Loucy (cell line): ENCODE results near the gene CNFN.

Experiments used
- H2AFZ ChIP-seq: fragments of 200-600 bp; sonication (generic); 2 replicates; pipeline ENCODE4 v1.6.0; 2016; ENCODE audit warnings: antibody characterized with exemption, mild to moderate bottlenecking, low read length, moderate library complexity
- H3F3A ChIP-seq: fragments of 200-600 bp; 2 replicates; pipeline ENCODE4 v1.6.0; 2016; ENCODE audit warnings: antibody characterized with exemption, low read depth, mild to moderate bottlenecking
- H3K27me3 ChIP-seq: fragments of 200-600 bp; sonication (generic); 2 replicates; pipeline ENCODE4 v1.6.1; 2014; ENCODE audit warnings: low read length, mild to moderate bottlenecking; ENCODE audit not compliant: insufficient read depth, poor library complexity, severe bottlenecking
- H3K36me3 ChIP-seq: fragments of 200-600 bp; sonication (generic); 2 replicates; pipeline ENCODE4 v1.6.1; 2016; ENCODE audit warnings: low read length; ENCODE audit not compliant: insufficient read depth
- H3K4me1 ChIP-seq: fragments of 200-600 bp; sonication (generic); 2 replicates; pipeline ENCODE4 v1.5.1; 2014; ENCODE audit warnings: low read length, mild to moderate bottlenecking; ENCODE audit not compliant: insufficient read depth, poor library complexity, severe bottlenecking
- H3K4me2 ChIP-seq: fragments of 200-600 bp; sonication (generic); 2 replicates; pipeline ENCODE4 v1.6.0; 2014; ENCODE audit warnings: antibody characterized with exemption, low read length, low read depth, mild to moderate bottlenecking; ENCODE audit not compliant: poor library complexity, severe bottlenecking
- H3K4me3 ChIP-seq: fragments of 200-600 bp; sonication (generic); 2 replicates; pipeline ENCODE4 v1.5.1; 2014; ENCODE audit warnings: low read length, mild to moderate bottlenecking, mixed read lengths; ENCODE audit not compliant: poor library complexity, severe bottlenecking
- H3K79me2 ChIP-seq: fragments of 200-600 bp; sonication (generic); 2 replicates; pipeline ENCODE4 v1.6.1; 2014; ENCODE audit warnings: low read length; ENCODE audit not compliant: insufficient read depth
- H3K9ac ChIP-seq: fragments of 200-600 bp; sonication (generic); 2 replicates; pipeline ENCODE4 v1.6.0; 2014; ENCODE audit warnings: mild to moderate bottlenecking, low read depth, low read length, moderate library complexity; ENCODE audit not compliant: poor library complexity, severe bottlenecking
- H3K9me2 ChIP-seq: fragments of 200-600 bp; sonication (generic); replicated peaks from 2 replicates; pipeline ENCODE4 v1.6.1; 2016; ENCODE audit warnings: low read depth, low read length, mixed read lengths
- H3K9me3 ChIP-seq: fragments of 200-600 bp; sonication (generic); 2 replicates; pipeline ENCODE4 v1.6.1; 2014; ENCODE audit warnings: mild to moderate bottlenecking, antibody characterized with exemption, low read length, low read depth; ENCODE audit not compliant: insufficient read depth
- H4K20me1 ChIP-seq: fragments of 200-600 bp; sonication (generic); 2 replicates; pipeline ENCODE4 v1.6.0; 2014; ENCODE audit warnings: antibody characterized with exemption, low read length, mild to moderate bottlenecking; ENCODE audit not compliant: insufficient read depth, poor library complexity, severe bottlenecking
- CTCF ChIP-seq: fragments of 200-600 bp; sonication (generic); conservative IDR thresholded peaks from 2 replicates; pipeline ENCODE4 v1.5.1; 2014; ENCODE audit warnings: mild to moderate bottlenecking, antibody characterized with exemption, low read length
- EZH2phosphoT487 ChIP-seq: fragments of 200-600 bp; IDR thresholded peaks from 2 replicates; pipeline ENCODE4 v1.6.1; 2018; ENCODE audit warnings: antibody characterized with exemption, mild to moderate bottlenecking, moderate library complexity, borderline replicate concordance

Gene CNFN

GRCh38 chr19:42406111-42406510, 16.0 kb upstream of the CNFN start:
- Histone ChIP-seq H3K27me3 (no peaks in the 10 kb centered on the region), H4K20me1 (no peaks in the 10 kb centered on the region), H3F3A (no peaks in the 10 kb centered on the region), H2AFZ (no peak overlapping the region), H3K4me2 (no peak overlapping the region), H3K4me1 (peaks cover 2% of the 10 kb centered on the region), H3K79me2 (no peaks in the 10 kb centered on the region), H3K9me3 (no peaks in the 10 kb centered on the region), H3K9me2 (no peaks in the 10 kb centered on the region), H3K36me3 (no peaks in the 10 kb centered on the region; the same call in 1 of the 2 replicates), H3K4me3 (no peak overlapping the region), H3K9ac (no peak overlapping the region)
- TF ChIP-seq CTCF (no peak), EZH2phosphoT487 (no peak)

GRCh38 chr19:42403586-42403985, 13.5 kb upstream of the CNFN start:
- no peak overlapping the region for H3K9ac ChIP-seq
- H3K79me2 ChIP-seq: peaks cover 4% of the 10 kb centered on the region; the same call in 1 of the 2 replicates
- no peaks in the 10 kb centered on the region for H3K9me2 ChIP-seq
- no peaks in the 10 kb centered on the region for H3K27me3 ChIP-seq
- H3K4me2 ChIP-seq: no peak overlapping the region
- H3F3A ChIP-seq: no peaks in the 10 kb centered on the region
- H3K9me3 ChIP-seq: no peaks in the 10 kb centered on the region
- no peak overlapping the region for H2AFZ ChIP-seq
- no peaks in the 10 kb centered on the region for H4K20me1 ChIP-seq
- H3K4me3 ChIP-seq: no peak overlapping the region
- H3K4me1 ChIP-seq: peaks cover 6% of the 10 kb centered on the region
- no peaks in the 10 kb centered on the region; the same call in 1 of the 2 replicates for H3K36me3 ChIP-seq
- TF ChIP-seq EZH2phosphoT487: no peak
- no peak for TF ChIP-seq CTCF

- Histone ChIP-seq H3K36me3 (no peaks in the 10 kb centered on the region; the same call in 1 of the 2 replicates), H3K27me3 (no peaks in the 10 kb centered on the region), H4K20me1 (no peaks in the 10 kb centered on the region), H3K4me1 (peaks cover 12% of the 10 kb centered on the region), H2AFZ (no peak overlapping the region), H3K4me3 (peak overlapping the region; percentile 78), H3F3A (no peaks in the 10 kb centered on the region), H3K9ac (peak overlapping the region; percentile 76), H3K9me2 (no peaks in the 10 kb centered on the region), H3K4me2 (peak overlapping the region; percentile 89), H3K9me3 (no peaks in the 10 kb centered on the region), H3K79me2 (peaks cover 10% of the 10 kb centered on the region; the same call in 1 of the 2 replicates)
- TF ChIP-seq EZH2phosphoT487 (no peak), CTCF (no peak)
Observed at GRCh38 chr19:42402376-42403116, 12.4 kb upstream of the CNFN start.
